NK-92 (cell line): ENCODE measurements around the gene POLR1F.

Experiments
- DNase-seq: peaks from one replicate; lab custom pipeline; 2025; ENCODE audit not compliant: unreplicated experiment; lab: John Stamatoyannopoulos, UW

POLR1F gene

GRCh38 chr7:19675816-19676215 lies 33.0 kb downstream of the POLR1F start:
- no peak for DNase-seq

GRCh38 chr7:19674266-19674960 lies 34.4 kb downstream of the POLR1F start:
- DNase-seq = no peak

GRCh38 chr7:19670806-19671205 lies 38.0 kb downstream of the POLR1F start:
- DNase-seq = no peak

- no peak for DNase-seq
Measured at GRCh38 chr7:19665399-19666008, 43.3 kb downstream of the POLR1F start.

GRCh38 chr7:19663816-19664462 lies 44.9 kb downstream of the POLR1F start:
- no peak for DNase-seq

- no peak for DNase-seq
Measured at GRCh38 chr7:19648791-19649190, 60.0 kb downstream of the POLR1F start.
